ENCODE measurements around the gene CDC6.

- TF ChIP-seq EZH2phosphoT487 (IDR thresholded peaks at IDR 0.05; ENCODE audit: insufficient read depth, low read depth) (no peak), EZH2 (IDR thresholded peaks at IDR 0.05; ENCODE audit: insufficient read depth, poor library complexity, severe bottlenecking) (no peak)
Measured at GRCh38 chr17:40321524-40321929, 33.8 kb downstream of the CDC6 start.

Measured in GM23248 (cell line).